HCT116 (cell line): Measurements from ENCODE around the gene ZFP3.

ENCODE experiments used
- CBX3 ChIP-seq: IDR thresholded peaks from 2 replicates; pipeline ENCODE4 v1.6.1; 2012; ENCODE audit warnings: low read depth
- CEBPB ChIP-seq: IDR thresholded peaks from 2 replicates; pipeline ENCODE4 v1.6.1; 2012; ENCODE audit warnings: low read depth
- EZH2 ChIP-seq: fragments of 200-600 bp; sonication (generic); IDR thresholded peaks from 2 replicates; pipeline ENCODE4 v1.6.1; 2017; ENCODE audit warnings: antibody characterized with exemption, mixed run types
- JUND ChIP-seq: IDR thresholded peaks from 2 replicates; pipeline ENCODE4 v1.6.1; 2012
- POLR2A ChIP-seq: IDR thresholded peaks from 2 replicates; pipeline ENCODE4 v1.7.0; 2011; ENCODE audit warnings: borderline replicate concordance; ENCODE audit not compliant: insufficient read depth, insufficient read length; ENCODE audit errors: extremely low read depth
- RAD21 ChIP-seq: IDR thresholded peaks from 2 replicates; pipeline ENCODE4 v1.6.1; 2012; ENCODE audit warnings: low read depth, mild to moderate bottlenecking
- SP1 ChIP-seq: IDR thresholded peaks from 2 replicates; pipeline ENCODE4 v1.6.1; 2012; ENCODE audit warnings: low read depth
- ZFX ChIP-seq: fragments of 450-650 bp; IDR thresholded peaks from 2 replicates; pipeline ENCODE4 v1.6.1; 2017
- ZNF274 ChIP-seq: fragments of 200-500 bp; sonication (Bioruptor generic); IDR thresholded peaks from 2 replicates; pipeline ENCODE4 v1.6.1; 2014; ENCODE audit warnings: mild to moderate bottlenecking, low read depth, low read length, inconsistent platforms
- TF ChIP-seq, protein P1 (sequence below), 3 experiments: fragments of 200-600 bp in 1 of 3; sonication (generic) in 1 of 3; IDR thresholded peaks in 2 of 3; conservative IDR thresholded peaks in 1 of 3; 2 replicates each; pipeline ENCODE4 v1.5.1; 2012 to 2017; ENCODE audit warnings: low read depth in 2 of 3, low read length in 2 of 3, antibody characterized with exemption in 1 of 3, borderline replicate concordance in 1 of 3, control low read depth in 1 of 3, mild to moderate bottlenecking in 1 of 3, mixed read lengths in 1 of 3, mixed run types in 1 of 3, moderate library complexity in 1 of 3; ENCODE audit not compliant: insufficient read depth in 1 of 3
- TF ChIP-seq, protein P2 (sequence below): IDR thresholded peaks from 2 replicates; pipeline ENCODE4 v1.6.1; 2012; ENCODE audit warnings: low read depth
- TF ChIP-seq, protein P3 (sequence below): IDR thresholded peaks from 2 replicates; pipeline ENCODE4 v1.6.1; 2012

DNA sequence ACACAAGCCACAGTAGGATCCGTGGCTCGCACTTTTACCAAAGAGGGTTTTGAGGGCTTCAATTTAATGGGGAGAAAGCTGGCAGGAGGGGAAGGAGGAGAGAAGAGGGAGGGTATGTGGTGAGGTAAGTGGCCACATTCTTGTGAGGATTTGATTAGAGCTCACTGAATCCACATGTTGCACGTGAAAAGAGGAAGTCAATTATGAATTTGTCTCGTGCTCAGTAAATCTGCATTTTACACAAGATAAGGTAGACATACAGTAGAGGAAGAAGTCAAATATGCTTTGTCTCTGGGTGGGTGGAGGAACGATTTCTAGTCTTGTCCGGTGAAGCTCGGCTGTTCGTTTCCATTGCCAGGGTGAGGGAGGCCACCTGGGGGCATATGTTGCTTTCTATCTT is 32.5 kb downstream of the ZFP3 start:
- TF ChIP-seq, protein P1, sequence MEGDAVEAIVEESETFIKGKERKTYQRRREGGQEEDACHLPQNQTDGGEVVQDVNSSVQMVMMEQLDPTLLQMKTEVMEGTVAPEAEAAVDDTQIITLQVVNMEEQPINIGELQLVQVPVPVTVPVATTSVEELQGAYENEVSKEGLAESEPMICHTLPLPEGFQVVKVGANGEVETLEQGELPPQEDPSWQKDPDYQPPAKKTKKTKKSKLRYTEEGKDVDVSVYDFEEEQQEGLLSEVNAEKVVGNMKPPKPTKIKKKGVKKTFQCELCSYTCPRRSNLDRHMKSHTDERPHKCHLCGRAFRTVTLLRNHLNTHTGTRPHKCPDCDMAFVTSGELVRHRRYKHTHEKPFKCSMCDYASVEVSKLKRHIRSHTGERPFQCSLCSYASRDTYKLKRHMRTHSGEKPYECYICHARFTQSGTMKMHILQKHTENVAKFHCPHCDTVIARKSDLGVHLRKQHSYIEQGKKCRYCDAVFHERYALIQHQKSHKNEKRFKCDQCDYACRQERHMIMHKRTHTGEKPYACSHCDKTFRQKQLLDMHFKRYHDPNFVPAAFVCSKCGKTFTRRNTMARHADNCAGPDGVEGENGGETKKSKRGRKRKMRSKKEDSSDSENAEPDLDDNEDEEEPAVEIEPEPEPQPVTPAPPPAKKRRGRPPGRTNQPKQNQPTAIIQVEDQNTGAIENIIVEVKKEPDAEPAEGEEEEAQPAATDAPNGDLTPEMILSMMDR (IDR thresholded peaks at IDR 0.05 in 2 of 3, conservative IDR thresholded peaks at IDR 0.05 in 1 of 3; ENCODE audit: borderline replicate concordance in 1 of 3, insufficient read depth in 1 of 3, low read depth in 2 of 3, low read length in 2 of 3), result no peak
- no peak for TF ChIP-seq POLR2A
- no peak for TF ChIP-seq RAD21
- no peak for TF ChIP-seq ZFX
- TF ChIP-seq, protein P2, sequence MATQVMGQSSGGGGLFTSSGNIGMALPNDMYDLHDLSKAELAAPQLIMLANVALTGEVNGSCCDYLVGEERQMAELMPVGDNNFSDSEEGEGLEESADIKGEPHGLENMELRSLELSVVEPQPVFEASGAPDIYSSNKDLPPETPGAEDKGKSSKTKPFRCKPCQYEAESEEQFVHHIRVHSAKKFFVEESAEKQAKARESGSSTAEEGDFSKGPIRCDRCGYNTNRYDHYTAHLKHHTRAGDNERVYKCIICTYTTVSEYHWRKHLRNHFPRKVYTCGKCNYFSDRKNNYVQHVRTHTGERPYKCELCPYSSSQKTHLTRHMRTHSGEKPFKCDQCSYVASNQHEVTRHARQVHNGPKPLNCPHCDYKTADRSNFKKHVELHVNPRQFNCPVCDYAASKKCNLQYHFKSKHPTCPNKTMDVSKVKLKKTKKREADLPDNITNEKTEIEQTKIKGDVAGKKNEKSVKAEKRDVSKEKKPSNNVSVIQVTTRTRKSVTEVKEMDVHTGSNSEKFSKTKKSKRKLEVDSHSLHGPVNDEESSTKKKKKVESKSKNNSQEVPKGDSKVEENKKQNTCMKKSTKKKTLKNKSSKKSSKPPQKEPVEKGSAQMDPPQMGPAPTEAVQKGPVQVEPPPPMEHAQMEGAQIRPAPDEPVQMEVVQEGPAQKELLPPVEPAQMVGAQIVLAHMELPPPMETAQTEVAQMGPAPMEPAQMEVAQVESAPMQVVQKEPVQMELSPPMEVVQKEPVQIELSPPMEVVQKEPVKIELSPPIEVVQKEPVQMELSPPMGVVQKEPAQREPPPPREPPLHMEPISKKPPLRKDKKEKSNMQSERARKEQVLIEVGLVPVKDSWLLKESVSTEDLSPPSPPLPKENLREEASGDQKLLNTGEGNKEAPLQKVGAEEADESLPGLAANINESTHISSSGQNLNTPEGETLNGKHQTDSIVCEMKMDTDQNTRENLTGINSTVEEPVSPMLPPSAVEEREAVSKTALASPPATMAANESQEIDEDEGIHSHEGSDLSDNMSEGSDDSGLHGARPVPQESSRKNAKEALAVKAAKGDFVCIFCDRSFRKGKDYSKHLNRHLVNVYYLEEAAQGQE, result no peak
- no peak for TF ChIP-seq CBX3
- TF ChIP-seq CEBPB, result no peak
- no peak for TF ChIP-seq EZH2
- no peak for TF ChIP-seq SP1
- no peak for TF ChIP-seq ZNF274
- TF ChIP-seq JUND, result no peak
- TF ChIP-seq, protein P3, sequence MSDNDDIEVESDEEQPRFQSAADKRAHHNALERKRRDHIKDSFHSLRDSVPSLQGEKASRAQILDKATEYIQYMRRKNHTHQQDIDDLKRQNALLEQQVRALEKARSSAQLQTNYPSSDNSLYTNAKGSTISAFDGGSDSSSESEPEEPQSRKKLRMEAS, result no peak
